GM13977 (cell line): ENCODE results near the gene PWP2.
"Not testable (repeated sequence)": the region's sequence is repeated elsewhere in the genome, so short reads cannot be mapped to it uniquely, and the experiment has no call there.

Source experiments
- DNase-seq: peaks from one replicate; pipeline ENCODE4 v3.0.0; 2012; ENCODE audit warnings: low spot score
- in situ Hi-C: fragments of 300-500 bp; cut with MboI; formaldehyde crosslinking; loops from one replicate; pipeline ENCODE4 v1.12.0; 2022; ENCODE audit warnings: low sequenced_read_pairs, low pct_unique_long_range_greater_than_20kb, mixed read lengths, inconsistent platforms; ENCODE audit not compliant: unreplicated experiment

The PWP2 gene

GRCh38 chr21:44165933-44166332, 58.7 kb downstream of the PWP2 start:
- DNase-seq, in situ Hi-C loops: not testable (repeated sequence)

DNA sequence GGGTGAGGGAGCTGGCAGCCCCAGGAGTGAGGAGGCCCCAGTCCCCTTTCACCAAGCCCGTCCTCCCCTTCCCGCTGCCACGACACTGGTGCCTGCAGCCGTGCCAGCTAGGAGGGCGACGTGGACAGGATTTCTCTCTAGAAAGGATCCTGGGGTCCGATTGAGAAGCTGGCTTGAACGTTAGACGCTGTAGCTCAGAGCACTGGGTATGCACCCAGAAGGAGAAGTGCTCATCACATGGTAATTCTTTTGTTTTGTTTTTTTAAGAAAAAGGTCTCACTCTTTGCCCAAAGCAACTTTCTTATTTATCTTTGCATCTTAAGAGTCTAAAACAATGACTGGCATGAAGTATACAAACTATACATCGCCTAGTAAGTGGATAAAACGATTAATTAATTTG, 60.3 kb downstream of the PWP2 start:
- DNase-seq, in situ Hi-C loops: not testable (repeated sequence)

- DNase-seq, in situ Hi-C loops: not testable (repeated sequence)
Measured at GRCh38 chr21:44170326-44170725, 63.1 kb downstream of the PWP2 start.

- in situ Hi-C loops, DNase-seq: not testable (repeated sequence)
Measured at GRCh38 chr21:44170863-44171262, 63.7 kb downstream of the PWP2 start.

DNA sequence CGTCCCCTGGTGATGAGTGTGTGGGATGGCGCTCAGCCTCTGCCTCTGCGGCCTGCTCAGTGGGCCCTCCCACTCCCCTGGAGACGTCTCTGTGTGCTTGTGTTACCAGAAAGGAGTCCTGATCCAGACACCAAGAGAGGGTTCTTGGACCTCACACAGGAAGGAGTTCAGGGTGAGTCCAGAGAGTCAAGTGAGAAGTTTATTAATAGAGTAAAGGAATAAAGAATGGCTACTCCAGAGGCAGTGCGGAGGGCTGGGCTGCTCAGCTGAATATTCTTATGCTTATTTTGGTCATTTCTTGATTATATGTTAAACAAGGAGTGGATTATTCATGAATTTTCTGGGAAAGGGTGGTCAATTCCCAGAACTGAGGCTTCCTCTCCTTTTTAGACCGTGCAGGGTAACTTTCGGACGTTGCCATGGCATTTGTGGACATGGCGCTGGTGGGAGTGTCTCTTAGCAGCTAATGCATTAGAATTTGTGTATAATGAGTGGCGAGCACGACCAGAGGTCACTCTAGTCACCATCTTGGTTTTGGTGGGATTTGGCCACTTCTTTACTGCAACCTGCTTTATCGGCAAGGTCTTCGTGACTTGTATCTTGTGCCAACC, 64.9 kb downstream of the PWP2 start:
- DNase-seq, in situ Hi-C loops: not testable (repeated sequence)

DNA sequence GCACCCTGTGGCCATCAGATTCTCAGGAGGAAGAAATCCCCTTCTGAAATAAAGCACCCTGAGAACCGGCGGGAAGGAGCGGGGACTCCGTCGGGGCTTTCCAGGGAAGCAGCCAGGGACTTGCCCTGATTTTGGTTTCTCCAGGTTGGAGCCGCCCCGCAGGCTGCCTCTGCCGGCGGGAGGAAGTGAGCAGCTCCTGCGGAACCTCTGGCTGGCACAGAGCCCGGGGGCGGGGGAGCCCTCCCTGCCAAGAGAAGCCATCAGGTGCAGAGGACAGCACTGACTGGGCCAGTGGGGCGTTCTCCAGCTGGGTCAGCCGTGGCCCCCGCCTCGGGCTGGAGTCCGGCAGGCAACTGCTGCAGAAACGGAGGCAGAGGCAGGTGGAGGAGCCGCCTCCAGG, 65.5 kb downstream of the PWP2 start:
- DNase-seq, in situ Hi-C loops: not testable (repeated sequence)

DNA sequence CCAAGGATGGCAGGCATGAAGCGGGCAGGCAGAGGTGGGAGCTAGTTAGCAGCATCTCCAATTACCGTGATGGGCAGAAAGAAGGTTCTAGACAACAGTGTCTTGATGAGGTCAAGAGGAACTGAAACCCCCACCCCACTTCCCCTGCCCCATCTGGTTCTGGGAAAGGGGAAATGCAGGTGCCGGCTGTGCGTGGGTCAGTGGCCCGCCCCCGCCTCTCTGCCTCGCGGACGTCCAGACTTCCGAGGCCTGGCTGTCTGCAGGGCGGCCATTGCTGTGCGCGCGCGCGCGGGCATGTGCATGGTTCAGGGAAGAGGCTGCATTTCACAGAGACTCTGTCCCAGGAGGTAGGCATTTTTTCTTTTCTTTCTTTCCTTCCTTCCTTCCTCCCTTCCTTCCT, 68.0 kb downstream of the PWP2 start:
- in situ Hi-C loops, DNase-seq: not testable (repeated sequence)

GRCh38 chr21:44176127-44176526, 68.9 kb downstream of the PWP2 start:
- in situ Hi-C loops, DNase-seq: not testable (repeated sequence)
